ENCODE data around the gene PRKACG.

PRKACG gene

GRCh38 chr9:69014013-69014412, at the start of gene PRKACG:
TSS of gene PRKACG (minus strand) at chr9:69014113. CDS start at chr9:69014092, 21 bp downstream.
- in situ Hi-C loops (cut with MboI; ENCODE audit: low sequenced_read_pairs), result no loop called here

GRCh38 chr9:69062195-69062594, 48.3 kb upstream of the PRKACG start:
- in situ Hi-C loops (cut with MboI; ENCODE audit: low sequenced_read_pairs), result loop anchor here (25.0 kb wide), 1 partner anchor 125 kb away; no protein-coding TSS in a partner anchor

GRCh38 chr9:69060766-69061165, 46.9 kb upstream of the PRKACG start:
- in situ Hi-C loops (cut with MboI; ENCODE audit: low sequenced_read_pairs), result loop anchor here (25.0 kb wide), 1 partner anchor 127 kb away; no protein-coding TSS in a partner anchor

GRCh38 chr9:69058101-69058500, 44.2 kb upstream of the PRKACG start:
- in situ Hi-C loops (cut with MboI; ENCODE audit: low sequenced_read_pairs), result loop anchor here (25.0 kb wide), 1 partner anchor 129 kb away; no protein-coding TSS in a partner anchor

GRCh38 chr9:69056191-69056815, 42.4 kb upstream of the PRKACG start:
- in situ Hi-C loops (cut with MboI; ENCODE audit: low sequenced_read_pairs), result loop anchor here (25.0 kb wide), 1 partner anchor 131 kb away; no protein-coding TSS in a partner anchor

GRCh38 chr9:69054989-69055388, 41.1 kb upstream of the PRKACG start:
- in situ Hi-C loops (cut with MboI; ENCODE audit: low sequenced_read_pairs), result loop anchor here (25.0 kb wide), 1 partner anchor 132 kb away; no protein-coding TSS in a partner anchor

GRCh38 chr9:69050936-69051335, 37.0 kb upstream of the PRKACG start:
- in situ Hi-C loops (cut with MboI; ENCODE audit: low sequenced_read_pairs), result loop anchor here (25.0 kb wide), 1 partner anchor 136 kb away; no protein-coding TSS in a partner anchor

- in situ Hi-C loops (cut with MboI; ENCODE audit: low sequenced_read_pairs), result no loop called here
Measured at GRCh38 chr9:69049094-69049493, 35.2 kb upstream of the PRKACG start.

GRCh38 chr9:69047371-69047770, 33.5 kb upstream of the PRKACG start:
- in situ Hi-C loops (cut with MboI; ENCODE audit: low sequenced_read_pairs), result no loop called here

- in situ Hi-C loops (cut with MboI; ENCODE audit: low sequenced_read_pairs), result no loop called here
Measured at GRCh38 chr9:69046723-69047122, 32.8 kb upstream of the PRKACG start.

GRCh38 chr9:69045821-69046220, 31.9 kb upstream of the PRKACG start:
- in situ Hi-C loops (cut with MboI; ENCODE audit: low sequenced_read_pairs), result no loop called here

- in situ Hi-C loops (cut with MboI; ENCODE audit: low sequenced_read_pairs), result no loop called here
Measured at GRCh38 chr9:69044240-69045219, 30.6 kb upstream of the PRKACG start.

GRCh38 chr9:69040646-69041045, 26.7 kb upstream of the PRKACG start:
- in situ Hi-C loops (cut with MboI; ENCODE audit: low sequenced_read_pairs), result no loop called here

- in situ Hi-C loops (cut with MboI; ENCODE audit: low sequenced_read_pairs), result no loop called here
Measured at GRCh38 chr9:69036799-69037198, 22.9 kb upstream of the PRKACG start.

- in situ Hi-C loops (cut with MboI; ENCODE audit: low sequenced_read_pairs), result no loop called here
Measured at GRCh38 chr9:69036309-69036708, 22.4 kb upstream of the PRKACG start.

- in situ Hi-C loops (cut with MboI; ENCODE audit: low sequenced_read_pairs), result no loop called here
Measured at GRCh38 chr9:69035438-69036308, 21.8 kb upstream of the PRKACG start, which contains the start of gene FXN. TSS of gene FXN (plus strand) at chr9:69035752. CDS start at chr9:69035783, 31 bp downstream.

GRCh38 chr9:69034071-69034470, 20.2 kb upstream of the PRKACG start:
- in situ Hi-C loops (cut with MboI; ENCODE audit: low sequenced_read_pairs), result no loop called here

- in situ Hi-C loops (cut with MboI; ENCODE audit: low sequenced_read_pairs), result no loop called here
Measured at GRCh38 chr9:69030851-69031645, 17.1 kb upstream of the PRKACG start.

- in situ Hi-C loops (cut with MboI; ENCODE audit: low sequenced_read_pairs), result no loop called here
Measured at GRCh38 chr9:69029535-69029934, 15.6 kb upstream of the PRKACG start.

GRCh38 chr9:69028754-69029153, 14.8 kb upstream of the PRKACG start:
- in situ Hi-C loops (cut with MboI; ENCODE audit: low sequenced_read_pairs), result no loop called here
